CD4-positive, alpha-beta memory T cell (primary cell): Measurements from ENCODE around the gene PDE4D. TPM values are rescaled to one million over a fixed set of nuclear protein-coding genes. Genes with fewer than 3 reads are reported as not detected.
"Not testable (repeated sequence)": the region's sequence is repeated elsewhere in the genome, so short reads cannot be mapped to it uniquely, and the experiment has no call there.

Source experiments
- CTCF ChIA-PET: fragments of 350-600 bp; sonication (Branson Sonifier 250); formaldehyde crosslinking; loops from one replicate; lab custom pipeline; 2021; ENCODE audit warnings: inconsistent platforms; ENCODE audit not compliant: partially characterized antibody; lab: Charles Lee
- POLR2A ChIA-PET: fragments of 350-600 bp; sonication (Branson Sonifier 250); formaldehyde crosslinking; loops from one replicate; lab custom pipeline; 2021; ENCODE audit not compliant: partially characterized antibody; lab: Charles Lee
- DNase-seq, 5 donors: peaks; one replicate each; pipeline versions ENCODE4 v3.0.0 to v3.0.0-alpha.2; 2020 to 2022; ENCODE audit warnings: mixed read lengths in 1 of 5
- H3K27ac ChIP-seq: one replicate; pipeline ENCODE4 v1.7.0; 2013; ENCODE audit warnings: low read depth, low read length
- H3K27me3 ChIP-seq: 2 replicates; pipeline ENCODE4 v1.7.0; 2013; ENCODE audit warnings: mild to moderate bottlenecking, low read length, moderate library complexity; ENCODE audit not compliant: insufficient read depth
- H3K36me3 ChIP-seq: 2 replicates; pipeline ENCODE4 v1.7.0; 2013; ENCODE audit warnings: mild to moderate bottlenecking, low read length, moderate library complexity; ENCODE audit not compliant: insufficient read depth
- H3K4me1 ChIP-seq: 2 replicates; pipeline ENCODE4 v1.7.0; 2013; ENCODE audit warnings: mild to moderate bottlenecking, low read length, moderate library complexity; ENCODE audit not compliant: insufficient read depth
- H3K4me3 ChIP-seq, 2 donors: one replicate each; pipeline ENCODE4 v1.7.0; 2013; ENCODE audit warnings: low read length in 2 of 2, mild to moderate bottlenecking in 1 of 2
- H3K9me3 ChIP-seq, 2 donors: one replicate each; pipeline ENCODE4 v1.7.0; 2013; ENCODE audit warnings: low read length in 2 of 2, control low read depth in 1 of 2; ENCODE audit not compliant: control insufficient read depth in 1 of 2
- H3K27ac Mint-ChIP-seq, 7 donors: one replicate each; pipeline ENCODE4 v1.8.0; 2020 to 2021; ENCODE audit warnings: mixed read lengths in 7 of 7, mild to moderate bottlenecking in 6 of 7, inconsistent platforms in 3 of 7, moderate library complexity in 3 of 7
- H3K27me3 Mint-ChIP-seq, 2 donors: one replicate each; pipeline ENCODE4 v1.8.0; 2020 to 2021; ENCODE audit warnings: mixed read lengths in 2 of 2
- H3K36me3 Mint-ChIP-seq, 2 donors: one replicate each; pipeline ENCODE4 v1.8.0; 2020 to 2021; ENCODE audit warnings: mixed read lengths in 2 of 2, inconsistent platforms in 1 of 2, mild to moderate bottlenecking in 1 of 2
- H3K4me1 Mint-ChIP-seq, 4 donors: one replicate each; pipeline ENCODE4 v1.8.0; 2020 to 2021; ENCODE audit warnings: mixed read lengths in 4 of 4, mild to moderate bottlenecking in 1 of 4
- H3K4me3 Mint-ChIP-seq, 8 donors: one replicate each; pipeline ENCODE4 v1.8.0; 2020 to 2021; ENCODE audit warnings: mixed read lengths in 8 of 8, mild to moderate bottlenecking in 7 of 8, moderate library complexity in 6 of 8, inconsistent platforms in 3 of 8
- H3K9me3 Mint-ChIP-seq, 8 donors: one replicate each; pipeline ENCODE4 v1.8.0; 2020 to 2021; ENCODE audit warnings: mixed read lengths in 8 of 8, mild to moderate bottlenecking in 5 of 8, inconsistent platforms in 3 of 8, moderate library complexity in 1 of 8
- intact Hi-C: fragments of 100-400 bp; cut with micrococcal nuclease; formaldehyde crosslinking; loops from one replicate; pipeline ENCODE4 v1.15.1; 2023
- polyA plus RNA-seq, 2 donors: library from polyadenylated mRNA; unstranded; fragments of 300-500 nt; fragmentation: Illumina TruSeq; gene quantifications; one replicate each; pipeline ENCODE4 v1.2.3, GENCODE V29; 2021
- total RNA-seq, 2 experiments: library from RNA; stranded (reverse); gene quantifications; one replicate each; pipeline ENCODE4 v1.2.3, GENCODE V29; 2021

PDE4D gene
- total and polyA plus RNA-seq, 4 experiments from 2014 or later: 12.3 to 49.7 (median 30.3) TPM

- Mint-ChIP-seq H3K9me3 (peaks cover 0 to 1% (median 0%) of the 10 kb centered on the region in 8 donors), H3K27me3 (no peaks in the 10 kb centered on the region), H3K4me1 (peaks cover 37 to 75% (median 55%) of the 10 kb centered on the region in 4 donors), H3K4me3 (peak overlapping the region in 1 of 8 donors; percentile 22), H3K27ac (peak overlapping the region in 4 of 7 donors; percentile 3 to 47 (median 17)), H3K36me3 (peaks cover 0 to 20% of the 10 kb centered on the region in 2 donors)
- H3K9me3 ChIP-seq: no peaks in the 10 kb centered on the region
- no peak overlapping the region for H3K4me3 ChIP-seq
- H3K27me3 ChIP-seq: no peaks in the 10 kb centered on the region
- intact Hi-C loops: no loop called here
- ChIA-PET CTCF (interaction anchor here (1.6 to 4.2 kb wide), 3 partner anchors 110 to 173 kb away, joined by 6 to 17 read pairs (median 9); no protein-coding TSS in a partner anchor), POLR2A (interaction anchor here (1.1 to 1.5 kb wide), 2 partner anchors 37 to 122 kb away, joined by 3 to 4 read pairs; no protein-coding TSS in a partner anchor)
- H3K27ac ChIP-seq: no peak overlapping the region
- peaks cover 23% of the 10 kb centered on the region for H3K4me1 ChIP-seq
- no peaks in the 10 kb centered on the region for H3K36me3 ChIP-seq
- no peak for DNase-seq
Observed at GRCh38 chr5:59001716-59002115, 891.8 kb downstream of the PDE4D start.

- Mint-ChIP-seq H3K27me3 (no peaks in the 10 kb centered on the region), H3K4me3 (peak overlapping the region in 2 of 8 donors; percentile 2 to 11), H3K27ac (peak overlapping the region in 4 of 7 donors; percentile 3 to 47 (median 17)), H3K9me3 (peaks cover 0 to 1% (median 0%) of the 10 kb centered on the region in 8 donors), H3K36me3 (peaks cover 0 to 20% of the 10 kb centered on the region in 2 donors), H3K4me1 (peaks cover 34 to 69% (median 51%) of the 10 kb centered on the region in 4 donors)
- Histone ChIP-seq H3K4me3 (no peak overlapping the region), H3K27me3 (no peaks in the 10 kb centered on the region), H3K9me3 (no peaks in the 10 kb centered on the region), H3K27ac (no peak overlapping the region), H3K36me3 (no peaks in the 10 kb centered on the region), H3K4me1 (peaks cover 18% of the 10 kb centered on the region)
- intact Hi-C loops: no loop called here
- DNase-seq: no peak
- CTCF ChIA-PET: interaction anchor here (1.6 to 4.2 kb wide), 3 partner anchors 109 to 174 kb away, joined by 6 to 17 read pairs (median 9); no protein-coding TSS in a partner anchor
- POLR2A ChIA-PET: interaction anchor here (1.1 to 1.5 kb wide), 2 partner anchors 38 to 123 kb away, joined by 3 to 4 read pairs; no protein-coding TSS in a partner anchor
Observed at GRCh38 chr5:59001154-59001553, 892.4 kb downstream of the PDE4D start.

- Mint-ChIP-seq H3K36me3 (peaks cover 3 to 22% of the 10 kb centered on the region in 2 donors), H3K27me3 (no peaks in the 10 kb centered on the region), H3K4me3 (peak overlapping the region in 2 of 8 donors; percentile 20 to 48), H3K9me3 (peaks cover 0 to 1% (median 0%) of the 10 kb centered on the region in 8 donors), H3K4me1 (peaks cover 31 to 68% (median 44%) of the 10 kb centered on the region in 4 donors), H3K27ac (peak overlapping the region in 2 of 7 donors; percentile 74 to 77)
- Histone ChIP-seq H3K27ac (no peak overlapping the region), H3K36me3 (no peaks in the 10 kb centered on the region), H3K27me3 (no peaks in the 10 kb centered on the region), H3K9me3 (no peaks in the 10 kb centered on the region), H3K4me3 (no peak overlapping the region), H3K4me1 (peaks cover 13% of the 10 kb centered on the region)
- CTCF ChIA-PET: interaction anchor here (0.9 to 4.2 kb wide), 5 partner anchors 15 to 174 kb away, joined by 3 to 17 read pairs (median 4); no protein-coding TSS in a partner anchor
- DNase-seq: no peak
- POLR2A ChIA-PET: no interaction called here
- intact Hi-C loops: no loop called here
Observed at GRCh38 chr5:59000211-59000610, 893.3 kb downstream of the PDE4D start.

GRCh38 chr5:58999804-59000203 is 893.7 kb downstream of the PDE4D start:
- intact Hi-C loops: no loop called here
- H3K27ac ChIP-seq: no peak overlapping the region
- Mint-ChIP-seq H3K9me3 (peaks cover 0 to 1% (median 0%) of the 10 kb centered on the region in 8 donors), H3K4me1 (peaks cover 29 to 67% (median 42%) of the 10 kb centered on the region in 4 donors), H3K4me3 (no peak overlapping the region), H3K36me3 (peaks cover 3 to 22% of the 10 kb centered on the region in 2 donors), H3K27ac (no peak overlapping the region), H3K27me3 (no peaks in the 10 kb centered on the region)
- no peak overlapping the region for H3K4me3 ChIP-seq
- no peak for DNase-seq
- no peaks in the 10 kb centered on the region for H3K9me3 ChIP-seq
- H3K27me3 ChIP-seq: no peaks in the 10 kb centered on the region
- POLR2A ChIA-PET: no interaction called here
- H3K4me1 ChIP-seq: peaks cover 13% of the 10 kb centered on the region
- no peaks in the 10 kb centered on the region for H3K36me3 ChIP-seq
- CTCF ChIA-PET: interaction anchor here (0.9 to 4.2 kb wide), 6 partner anchors 11 to 175 kb away, joined by 3 to 17 read pairs (median 4); no protein-coding TSS in a partner anchor

GRCh38 chr5:58998544-58998943 is 895.0 kb downstream of the PDE4D start:
- intact Hi-C loops: no loop called here
- peaks cover 3 to 19% of the 10 kb centered on the region in 2 donors for H3K36me3 Mint-ChIP-seq
- H3K27me3 Mint-ChIP-seq: no peaks in the 10 kb centered on the region
- no peaks in the 10 kb centered on the region for H3K36me3 ChIP-seq
- POLR2A ChIA-PET: no interaction called here
- H3K27ac Mint-ChIP-seq: no peak overlapping the region
- CTCF ChIA-PET: interaction anchor here (1.7 to 4.2 kb wide), 2 partner anchors 13 to 112 kb away, joined by 4 to 17 read pairs; no protein-coding TSS in a partner anchor
- H3K9me3 Mint-ChIP-seq: peaks cover 0 to 1% (median 0%) of the 10 kb centered on the region in 8 donors
- no peak overlapping the region for H3K27ac ChIP-seq
- H3K4me3 Mint-ChIP-seq: no peak overlapping the region
- no peaks in the 10 kb centered on the region for H3K9me3 ChIP-seq
- H3K4me3 ChIP-seq: no peak overlapping the region
- no peaks in the 10 kb centered on the region for H3K27me3 ChIP-seq
- H3K4me1 ChIP-seq: peaks cover 13% of the 10 kb centered on the region
- H3K4me1 Mint-ChIP-seq: peaks cover 26 to 59% (median 35%) of the 10 kb centered on the region in 4 donors
- DNase-seq: no peak

- H3K36me3 ChIP-seq, H3K9me3 Mint-ChIP-seq, H3K9me3 ChIP-seq, H3K4me3 ChIP-seq, H3K27me3 ChIP-seq, H3K4me3 Mint-ChIP-seq, DNase-seq, H3K27ac ChIP-seq, H3K27me3 Mint-ChIP-seq, POLR2A ChIA-PET, H3K4me1 ChIP-seq: not testable (repeated sequence)
- CTCF ChIA-PET: interaction anchor here (0.7 to 1.8 kb wide), 4 partner anchors 10 to 177 kb away, joined by 3 to 6 read pairs (median 4); no protein-coding TSS in a partner anchor
- H3K36me3 Mint-ChIP-seq: peaks cover 9 to 28% of the 10 kb centered on the region in 2 donors
- peaks cover 8 to 34% (median 15%) of the 10 kb centered on the region in 4 donors for H3K4me1 Mint-ChIP-seq
- peak overlapping the region in 3 of 7 donors; percentile 28 to 53 (median 41) for H3K27ac Mint-ChIP-seq
- intact Hi-C loops: loop anchor here (1.0 kb wide), 1 partner anchor 15 kb away; no protein-coding TSS in a partner anchor
Observed at GRCh38 chr5:58995779-58996178, 897.7 kb downstream of the PDE4D start.

- no peak overlapping the region for H3K4me3 Mint-ChIP-seq
- Histone ChIP-seq H3K4me1 (no peaks in the 10 kb centered on the region), H3K4me3 (no peak overlapping the region), H3K9me3 (no peaks in the 10 kb centered on the region), H3K27me3 (no peaks in the 10 kb centered on the region), H3K36me3 (peaks cover 11% of the 10 kb centered on the region), H3K27ac (no peak overlapping the region)
- CTCF ChIA-PET: no interaction called here
- no peaks in the 10 kb centered on the region for H3K9me3 Mint-ChIP-seq
- peaks cover 0 to 16% (median 3%) of the 10 kb centered on the region in 4 donors for H3K4me1 Mint-ChIP-seq
- intact Hi-C loops: no loop called here
- H3K27ac Mint-ChIP-seq: no peak overlapping the region
- peaks cover 18 to 38% of the 10 kb centered on the region in 2 donors for H3K36me3 Mint-ChIP-seq
- POLR2A ChIA-PET: no interaction called here
- H3K27me3 Mint-ChIP-seq: no peaks in the 10 kb centered on the region
- DNase-seq: no peak
Observed at GRCh38 chr5:58993461-58993860, 900.1 kb downstream of the PDE4D start.
